Peyer's patch (tissue), 4 donors: ENCODE data around the gene WIPF1.

ENCODE experiments used
- CTCF ChIP-seq, 6 experiments: fragments of 450-650 bp in 4 of 6; fragments of 200-600 bp in 2 of 6; sonication (generic) in 1 of 6; IDR thresholded peaks; one replicate each; pipeline ENCODE4 v1.5.1; 2017 to 2019; ENCODE audit warnings: antibody characterized with exemption in 6 of 6, mild to moderate bottlenecking in 3 of 6, moderate library complexity in 1 of 6
- POLR2A ChIP-seq, 2 donors: fragments of 450-650 bp; IDR thresholded peaks; one replicate each; pipeline ENCODE4 v1.5.1; 2017; ENCODE audit warnings: antibody characterized with exemption in 2 of 2, mild to moderate bottlenecking in 2 of 2, moderate library complexity in 2 of 2

DNA sequence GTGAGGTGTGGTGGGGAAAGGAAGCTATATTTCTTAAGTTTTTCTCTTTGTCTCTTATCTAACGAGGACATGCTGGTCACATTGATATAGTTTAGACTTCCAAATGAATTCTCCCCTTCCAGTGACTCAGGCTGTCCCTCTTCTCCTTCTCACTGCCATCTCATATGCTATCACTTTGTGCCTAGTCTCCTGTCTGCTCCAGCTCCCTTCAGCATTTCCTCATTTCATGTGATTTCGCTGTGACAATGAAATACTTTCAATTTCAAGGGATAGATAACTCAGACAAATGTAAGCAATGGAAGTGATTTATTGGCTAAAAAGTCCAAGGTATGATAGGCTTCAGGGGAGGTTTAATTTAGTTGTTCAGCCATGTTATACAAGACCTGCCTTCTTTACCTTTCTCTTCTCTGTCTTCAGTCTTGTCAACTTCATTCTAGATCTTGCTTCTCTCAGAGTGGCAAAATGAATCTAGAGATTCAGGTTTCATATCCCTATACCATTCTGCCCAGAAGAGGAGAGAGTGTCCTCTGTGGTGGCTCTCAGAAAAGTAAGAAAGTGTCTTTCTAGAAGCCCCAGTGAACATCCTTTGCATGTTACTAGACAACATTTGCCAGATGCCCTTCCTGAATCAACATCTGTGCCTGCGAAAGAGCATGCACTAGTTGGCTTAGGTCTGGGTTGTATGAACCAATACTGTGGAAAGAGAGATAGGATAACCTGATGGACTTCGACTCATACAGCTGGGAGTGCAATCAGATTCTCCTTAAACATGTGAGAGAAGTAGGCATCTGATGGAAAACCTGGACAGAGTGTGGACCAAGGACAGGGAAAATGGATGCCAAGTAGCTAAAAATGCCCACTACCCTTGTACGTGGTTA is 80.9 kb downstream of the WIPF1 start:
- TF ChIP-seq CTCF (IDR thresholded peaks at IDR 0.05), result no peak
- no peak for TF ChIP-seq POLR2A (IDR thresholded peaks at IDR 0.05)
